Sigmoid colon (tissue), 4 donors: ENCODE results near the gene MLLT3.

ENCODE experiments used
- CTCF ChIP-seq, 4 experiments: fragments of 450-650 bp in 3 of 4; fragments of 200-600 bp in 1 of 4; IDR thresholded peaks; one replicate each; pipeline ENCODE4 v1.5.1; 2016 to 2019; ENCODE audit warnings: antibody characterized with exemption in 4 of 4, mild to moderate bottlenecking in 3 of 4, moderate library complexity in 2 of 4
- EP300 ChIP-seq, 4 donors: sonication (generic); formaldehyde crosslinking; IDR thresholded peaks; one replicate each; pipeline ENCODE4 v1.6.1; 2017; ENCODE audit warnings: antibody characterized with exemption in 4 of 4
- POLR2A ChIP-seq, 2 donors: fragments of 450-650 bp; IDR thresholded peaks; one replicate each; pipeline ENCODE4 v1.6.1; 2016; ENCODE audit warnings: antibody characterized with exemption in 2 of 2, mild to moderate bottlenecking in 2 of 2, moderate library complexity in 2 of 2
- POLR2AphosphoS5 ChIP-seq, 4 donors: sonication (generic); formaldehyde crosslinking; IDR thresholded peaks; one replicate each; pipeline ENCODE4 v1.6.1; 2017; ENCODE audit warnings: antibody characterized with exemption in 4 of 4

DNA sequence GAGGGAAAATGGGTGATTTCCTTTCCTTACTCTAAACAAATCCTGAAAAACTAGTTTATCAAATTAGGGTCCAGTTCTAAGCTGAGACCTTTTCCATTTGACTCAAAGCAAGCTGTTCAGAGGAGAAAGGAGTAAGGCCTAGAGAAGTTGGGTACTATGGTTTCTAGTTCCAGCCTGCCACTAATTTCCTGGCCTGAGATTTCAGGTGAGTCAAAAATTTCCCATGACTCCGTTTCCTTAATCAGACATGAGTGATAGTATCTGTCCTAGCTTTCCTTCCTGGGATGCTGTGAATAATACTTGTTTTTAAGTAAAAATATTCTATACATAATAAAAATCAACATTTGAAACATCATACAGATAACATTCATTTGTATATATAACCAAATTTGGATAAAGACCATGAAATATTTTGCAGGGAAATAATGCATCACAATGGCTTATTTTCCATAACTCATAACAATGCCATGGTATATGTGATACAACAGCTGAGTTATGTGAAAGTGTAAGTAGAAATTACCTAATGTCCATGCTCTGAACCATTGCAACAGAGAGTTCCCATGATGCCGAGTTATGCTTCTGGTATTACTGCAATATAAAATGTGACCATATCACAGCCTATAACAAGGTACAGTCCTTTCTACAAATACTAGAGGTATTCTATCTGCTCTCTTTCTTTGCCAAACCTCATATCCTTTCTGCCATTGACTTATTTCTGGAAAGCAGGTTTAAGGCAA, 142.7 kb downstream of the MLLT3 start:
- TF ChIP-seq CTCF (IDR thresholded peaks at IDR 0.05) (no peak), POLR2A (IDR thresholded peaks at IDR 0.05) (no peak), POLR2AphosphoS5 (IDR thresholded peaks at IDR 0.05) (no peak), EP300 (IDR thresholded peaks at IDR 0.05) (no peak)
